HTERT RPE-1 (cell line): ENCODE data around the gene KIF4A.
"Not testable (repeated sequence)": the region's sequence is repeated elsewhere in the genome, so short reads cannot be mapped to it uniquely, and the experiment has no call there.

Experiments used
- in situ Hi-C: fragments of 300-500 bp; cut with MboI; formaldehyde crosslinking; loops from 4 replicates; pipeline ENCODE4 v1.14.3; 2020; ENCODE audit warnings: low sequenced_read_pairs

Gene KIF4A

DNA sequence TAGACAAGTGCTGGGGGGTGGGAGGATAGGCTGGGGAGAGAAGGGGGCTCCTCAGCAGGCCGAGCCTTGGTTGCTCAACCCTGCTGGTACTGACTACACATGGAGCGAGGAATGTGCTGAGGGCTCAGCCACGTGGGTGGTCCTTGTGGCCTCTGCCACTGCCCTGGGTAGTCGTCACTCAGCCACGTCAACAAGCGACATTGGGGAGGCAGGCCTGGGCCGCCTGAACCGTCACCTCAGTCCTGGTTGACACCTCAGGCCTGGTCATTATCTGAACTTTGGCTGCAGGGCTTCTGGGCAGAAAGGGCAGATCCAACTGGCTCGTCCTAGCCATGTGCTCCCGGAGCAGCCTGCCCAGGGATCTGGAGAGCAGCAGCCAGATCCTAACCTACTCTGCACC lies 70.5 kb downstream of the KIF4A start:
- in situ Hi-C loops: no loop called here

DNA sequence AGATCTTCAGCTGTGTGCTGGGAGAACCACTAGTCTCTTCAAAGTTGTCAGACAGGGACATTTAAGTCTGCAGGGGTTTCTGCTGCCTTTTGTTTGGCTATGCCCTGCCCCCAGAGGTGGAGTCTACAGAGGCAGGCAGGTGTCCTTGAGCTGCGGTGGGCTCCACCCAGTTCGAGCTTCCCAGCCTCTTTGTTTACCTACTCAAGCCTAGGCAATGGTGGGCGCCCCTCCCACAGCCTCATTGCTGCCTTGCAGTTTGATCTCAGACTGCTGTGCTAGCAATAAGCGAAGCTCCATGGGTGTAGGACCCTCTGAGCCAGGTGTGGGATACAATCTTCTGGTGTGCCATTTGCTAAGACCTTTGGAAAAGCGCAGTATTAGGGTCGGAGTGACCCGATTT lies 78.8 kb downstream of the KIF4A start:
- in situ Hi-C loops: not testable (repeated sequence)

DNA sequence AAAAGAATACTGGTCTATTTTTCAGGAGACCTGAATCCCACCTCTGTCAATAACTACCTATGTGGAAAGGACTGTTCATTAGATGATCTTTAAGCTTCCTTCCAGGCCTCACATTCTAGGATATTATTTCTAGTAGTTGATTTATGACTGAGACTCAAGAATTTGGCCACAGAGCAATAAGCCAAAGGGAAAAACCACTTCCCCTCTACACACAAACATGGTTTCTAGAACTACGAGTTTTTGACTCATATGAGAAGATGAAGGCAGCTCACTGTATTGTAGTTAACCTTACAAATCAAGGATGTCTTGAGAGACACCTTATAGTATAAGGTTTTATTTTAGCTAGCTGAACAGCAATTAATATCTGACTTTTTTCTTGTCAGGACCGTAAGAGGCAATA lies 96.3 kb downstream of the KIF4A start:
- in situ Hi-C loops: no loop called here

DNA sequence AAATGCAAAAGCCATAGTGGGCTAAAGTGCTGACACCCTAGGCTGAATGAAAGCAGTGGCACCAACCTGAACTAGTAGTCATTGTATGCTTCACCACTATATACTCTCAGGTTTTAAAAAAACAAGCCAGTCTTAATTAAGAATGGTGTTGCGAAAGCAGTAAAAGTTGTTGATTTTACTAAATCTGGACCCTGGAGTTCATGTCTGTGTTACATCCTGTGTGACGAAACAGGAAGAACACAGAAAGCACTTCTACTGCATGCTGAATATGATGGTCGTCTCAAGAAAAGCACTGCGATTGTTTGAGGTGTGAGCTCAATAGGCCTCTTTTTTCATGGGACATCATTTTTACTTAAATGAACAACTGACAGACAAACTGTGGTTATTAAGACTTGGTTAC lies 109.0 kb downstream of the KIF4A start:
- in situ Hi-C loops: no loop called here

DNA sequence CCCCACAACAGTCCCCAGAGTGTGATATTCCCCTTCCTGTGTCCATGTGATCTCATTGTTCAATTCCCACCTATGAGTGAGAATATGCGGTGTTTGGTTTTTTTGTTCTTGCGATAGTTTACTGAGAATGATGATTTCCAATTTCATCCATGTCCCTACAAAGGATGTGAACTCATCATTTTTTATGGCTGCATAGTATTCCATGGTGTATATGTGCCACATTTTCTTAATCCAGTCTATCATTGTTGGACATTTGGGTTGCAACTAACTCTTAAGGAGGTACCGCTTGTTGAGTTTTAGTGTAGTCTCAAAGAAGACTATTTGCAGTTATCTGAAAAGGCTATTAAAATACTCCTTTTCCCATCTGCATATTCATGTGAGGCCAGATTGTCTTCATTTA lies 110.3 kb downstream of the KIF4A start:
- in situ Hi-C loops: not testable (repeated sequence)

DNA sequence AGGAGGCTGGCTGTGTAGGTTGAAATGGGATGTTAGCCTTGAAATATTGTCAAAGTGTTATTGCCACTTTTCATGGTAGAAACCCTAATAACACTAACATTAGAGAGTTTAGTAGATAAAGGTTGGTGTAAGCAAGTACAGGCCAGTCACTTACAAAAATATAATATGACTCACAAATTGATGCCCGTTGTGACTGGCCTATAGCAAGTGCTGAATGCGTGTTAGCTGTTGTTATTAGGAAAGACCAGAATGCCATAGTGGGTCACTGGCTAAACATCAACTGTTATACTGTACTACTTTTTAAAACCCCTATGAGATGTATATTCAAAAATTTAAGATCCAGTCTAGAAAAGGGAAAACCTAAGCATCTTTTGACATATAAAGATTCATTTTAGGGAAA lies 112.8 kb downstream of the KIF4A start:
- in situ Hi-C loops: no loop called here

DNA sequence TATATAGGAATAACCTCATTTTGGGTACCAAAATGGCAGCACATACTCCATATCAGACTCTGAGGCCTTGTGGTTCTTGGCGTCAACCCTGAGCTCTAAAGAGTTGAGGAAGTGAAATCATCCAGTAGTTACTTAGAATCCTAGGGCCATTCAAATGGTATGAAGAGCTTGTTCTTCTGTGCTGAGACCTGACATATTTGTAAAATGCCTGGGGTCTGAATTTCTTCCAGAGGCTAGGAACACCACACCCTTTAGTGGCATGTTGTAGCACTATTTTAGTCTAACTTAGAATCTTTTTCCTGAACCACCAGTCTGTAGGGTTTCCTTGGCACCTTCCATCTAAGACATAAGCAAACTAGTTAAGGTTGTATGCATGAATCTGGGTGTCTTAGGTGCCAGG lies 115.1 kb downstream of the KIF4A start:
- in situ Hi-C loops: no loop called here

DNA sequence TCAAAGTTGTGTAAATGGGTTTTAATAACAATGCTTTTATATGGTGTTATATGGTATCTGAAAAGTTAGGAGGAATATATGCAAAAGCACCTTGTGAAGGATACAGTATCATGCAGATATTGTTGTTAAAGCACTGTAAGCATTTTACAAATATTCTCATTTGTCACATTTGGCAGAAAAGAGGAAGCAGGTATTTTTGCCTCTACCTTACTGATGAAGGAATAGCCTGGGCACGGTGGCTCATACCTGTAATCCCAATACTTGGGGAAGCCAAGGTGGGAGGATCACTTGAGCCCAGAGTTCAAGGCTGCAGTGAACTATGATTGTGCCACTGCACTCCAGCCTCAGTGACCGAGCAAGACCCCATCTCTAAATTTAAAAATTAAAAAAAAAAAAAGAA lies 121.0 kb downstream of the KIF4A start:
- in situ Hi-C loops: no loop called here

DNA sequence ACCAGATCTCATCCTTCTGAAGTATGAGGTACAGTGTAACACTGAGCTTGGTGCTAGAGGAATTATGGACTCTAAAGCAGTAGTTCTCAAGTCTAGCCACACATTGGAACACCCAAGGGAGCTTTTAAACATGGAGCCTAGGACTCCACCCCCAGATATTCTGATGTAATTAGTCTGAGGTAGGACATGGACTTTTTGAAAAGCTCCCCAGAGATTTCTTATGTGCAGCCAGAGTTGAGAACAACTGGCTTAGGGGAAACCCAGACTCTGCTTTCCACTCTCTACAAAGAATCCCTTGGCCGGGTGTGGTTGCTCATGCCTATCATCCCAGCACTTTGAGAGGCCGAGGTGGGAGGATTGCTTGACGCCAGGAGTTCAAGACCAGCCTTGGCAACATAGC lies 121.6 kb downstream of the KIF4A start:
- in situ Hi-C loops: no loop called here

DNA sequence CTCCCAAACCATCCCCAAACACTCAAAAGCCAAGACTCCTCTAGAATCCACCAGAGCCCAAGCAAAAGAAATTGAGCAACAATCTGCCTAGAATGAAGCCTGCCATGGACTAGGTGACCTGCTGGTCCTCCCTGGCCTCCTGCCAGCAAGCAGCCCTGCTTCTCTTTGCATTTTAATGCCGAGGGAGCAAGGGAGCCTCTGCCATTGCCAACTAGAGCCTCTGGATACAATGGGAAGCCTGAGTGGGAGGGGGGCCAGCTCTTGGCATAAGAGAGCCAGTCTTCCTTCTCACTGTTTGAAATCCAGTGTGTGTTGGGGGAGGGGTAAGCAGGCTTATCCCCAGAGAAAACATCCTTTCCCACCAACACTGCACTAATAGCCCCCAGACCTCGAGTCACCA lies 131.7 kb downstream of the KIF4A start:
- in situ Hi-C loops: no loop called here

DNA sequence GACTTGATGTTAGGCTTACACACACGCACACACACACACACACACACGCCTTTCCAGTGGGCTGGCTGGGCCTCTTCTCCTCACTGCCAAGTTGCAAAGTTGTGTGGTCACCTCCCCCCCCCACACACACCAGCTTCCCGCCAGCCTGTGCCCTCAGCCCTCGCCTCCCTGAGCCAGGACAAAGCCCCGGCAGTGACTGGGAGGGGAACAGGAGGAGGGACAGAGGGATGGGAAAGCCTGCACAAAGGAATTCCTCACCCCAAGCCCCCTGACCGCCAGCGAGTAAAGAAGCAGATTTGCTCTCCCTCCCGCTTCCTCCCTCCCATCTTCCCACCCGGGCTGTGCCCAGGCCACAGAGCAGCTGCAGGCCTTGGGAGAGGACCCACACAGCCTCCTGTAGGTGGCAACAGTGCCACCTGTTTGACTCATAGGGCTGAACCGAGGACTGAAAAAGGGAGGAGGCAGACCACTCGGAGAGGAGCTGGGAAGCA lies 133.0 kb downstream of the KIF4A start, which contains the start of gene GDPD2:
TSS of gene GDPD2 (plus strand) at position 464 of the 491 bp plus-strand sequence. CDS start 1,671 bp downstream, outside the sequence.
- in situ Hi-C loops: no loop called here

DNA sequence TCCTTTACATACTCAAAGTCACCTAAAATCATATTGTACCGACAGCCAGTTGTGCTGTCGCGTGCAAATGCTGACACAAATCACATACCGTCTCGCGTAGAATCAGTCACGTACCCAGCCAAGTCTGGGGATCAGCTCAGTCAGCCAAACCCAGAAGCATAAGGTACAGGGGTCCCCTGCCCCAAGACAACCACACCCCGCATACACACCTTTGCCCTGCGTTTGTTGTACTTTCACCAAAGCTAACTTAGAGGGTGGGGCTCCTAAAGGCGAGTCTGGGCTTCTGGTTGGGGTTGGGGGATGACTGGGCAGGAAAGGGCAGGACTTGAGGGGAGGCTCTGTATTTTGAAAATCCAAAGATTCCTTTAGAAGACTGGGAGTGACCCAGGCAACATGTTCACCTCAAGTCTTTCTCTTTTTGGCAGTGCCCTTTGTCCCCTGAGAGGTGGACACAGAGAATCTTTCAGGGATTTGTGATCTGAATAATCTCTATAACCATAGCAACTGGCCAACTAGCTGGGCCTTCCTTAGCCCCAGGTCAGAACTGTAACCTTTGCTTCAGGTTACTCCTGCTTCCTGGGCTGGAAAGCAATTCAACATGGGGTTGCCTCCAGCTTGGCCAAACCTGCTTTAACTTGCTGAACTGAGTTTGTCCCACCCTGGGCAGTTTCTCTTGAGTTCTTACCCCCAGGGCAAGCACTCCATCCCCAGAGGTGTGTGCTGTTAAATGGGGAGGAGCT lies 134.2 kb downstream of the KIF4A start:
- in situ Hi-C loops: no loop called here

DNA sequence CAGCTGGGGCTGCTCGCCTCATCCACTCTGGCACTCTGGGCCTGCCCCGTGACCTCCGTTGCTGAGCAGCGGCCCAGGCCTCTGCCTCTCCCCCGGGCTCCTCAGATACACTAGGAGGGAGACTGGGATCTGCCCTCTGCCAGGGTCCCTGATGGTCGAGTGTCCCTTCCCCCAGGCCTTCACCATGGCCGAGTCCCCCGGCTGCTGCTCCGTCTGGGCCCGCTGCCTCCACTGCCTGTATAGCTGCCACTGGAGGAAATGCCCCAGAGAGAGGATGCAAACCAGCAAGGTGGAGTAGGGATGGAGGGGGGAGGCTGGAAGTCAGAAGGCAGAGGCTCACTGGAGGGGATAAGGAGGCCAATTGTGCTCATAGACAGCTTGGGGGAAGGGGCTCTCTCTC lies 134.9 kb downstream of the KIF4A start:
- in situ Hi-C loops: no loop called here

DNA sequence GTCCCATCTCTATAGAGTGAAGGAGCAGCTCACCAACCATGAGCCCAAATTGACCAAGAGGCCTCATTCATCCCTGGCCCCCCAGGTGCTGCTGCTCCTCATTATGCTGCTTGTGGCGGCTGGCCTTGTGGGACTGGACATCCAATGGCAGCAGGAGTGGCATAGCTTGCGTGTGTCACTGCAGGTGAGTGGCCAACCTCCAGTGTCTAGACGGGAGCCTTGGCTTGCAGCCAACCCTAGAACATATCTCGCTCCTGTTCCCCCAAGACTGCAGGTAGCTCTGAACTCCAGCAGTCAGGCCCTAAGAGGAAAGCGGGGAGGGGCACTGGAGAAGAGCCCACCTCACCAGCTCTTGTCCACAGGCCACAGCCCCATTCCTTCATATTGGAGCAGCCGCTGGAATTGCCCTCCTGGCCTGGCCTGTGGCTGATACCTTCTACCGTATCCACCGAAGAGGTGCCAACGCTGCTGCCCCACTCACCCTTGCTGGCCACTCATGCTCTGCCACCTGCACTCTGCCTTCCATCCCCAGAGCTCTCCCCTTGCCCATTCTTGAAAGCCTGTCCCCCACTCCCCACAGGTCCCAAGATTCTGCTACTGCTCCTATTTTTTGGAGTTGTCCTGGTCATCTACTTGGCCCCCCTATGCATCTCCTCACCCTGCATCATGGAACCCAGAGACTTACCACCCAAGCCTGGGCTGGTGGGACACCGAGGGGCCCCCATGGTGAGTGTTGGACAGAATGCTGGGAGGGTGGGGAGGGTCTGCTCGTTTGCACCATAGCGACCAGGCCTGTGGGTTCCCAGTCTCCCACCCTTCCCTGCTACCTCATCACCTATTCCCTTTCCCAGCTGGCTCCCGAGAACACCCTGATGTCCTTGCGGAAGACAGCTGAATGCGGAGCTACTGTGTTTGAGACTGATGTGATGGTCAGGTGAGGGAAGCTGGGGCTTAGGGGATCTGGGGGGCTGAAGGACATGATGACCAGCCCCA lies 136.7 kb downstream of the KIF4A start:
- in situ Hi-C loops: no loop called here

DNA sequence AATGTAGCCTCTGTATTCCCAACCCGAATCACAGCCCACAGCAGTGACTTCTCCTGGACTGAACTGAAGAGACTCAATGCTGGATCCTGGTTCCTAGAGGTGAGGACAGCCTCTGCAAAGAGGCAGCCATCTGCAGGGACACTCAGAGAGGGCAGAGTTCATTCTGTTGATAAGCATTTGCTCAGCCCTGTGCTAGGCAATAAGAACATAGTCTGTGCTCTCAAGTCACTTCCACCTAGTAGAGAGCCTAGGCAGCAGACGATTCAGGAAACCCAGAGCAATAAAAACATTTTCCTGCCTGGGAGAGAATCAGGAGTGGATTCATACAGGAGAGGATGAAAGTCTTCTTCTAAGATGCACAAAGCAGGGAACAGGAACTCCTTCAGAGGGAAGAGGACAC lies 137.5 kb downstream of the KIF4A start:
- in situ Hi-C loops: no loop called here

DNA sequence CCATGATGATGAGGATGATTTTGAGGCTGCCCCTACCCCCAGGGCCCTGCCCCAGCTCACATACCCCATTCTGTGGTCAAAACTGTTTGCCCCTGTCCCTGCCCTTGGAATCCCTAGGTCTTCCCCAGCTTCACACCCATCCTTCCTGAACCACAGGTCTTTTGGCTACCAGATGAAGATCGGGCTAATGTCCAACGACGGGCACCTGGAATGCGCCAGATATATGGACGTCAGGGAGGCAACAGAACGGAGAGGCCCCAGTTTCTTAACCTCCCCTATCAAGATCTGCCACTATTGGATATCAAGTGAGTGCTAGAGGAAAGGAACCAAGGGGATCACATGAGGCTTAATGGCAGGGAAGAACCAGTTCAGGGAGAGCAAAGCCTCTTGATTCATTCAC lies 139.9 kb downstream of the KIF4A start:
- in situ Hi-C loops: no loop called here

DNA sequence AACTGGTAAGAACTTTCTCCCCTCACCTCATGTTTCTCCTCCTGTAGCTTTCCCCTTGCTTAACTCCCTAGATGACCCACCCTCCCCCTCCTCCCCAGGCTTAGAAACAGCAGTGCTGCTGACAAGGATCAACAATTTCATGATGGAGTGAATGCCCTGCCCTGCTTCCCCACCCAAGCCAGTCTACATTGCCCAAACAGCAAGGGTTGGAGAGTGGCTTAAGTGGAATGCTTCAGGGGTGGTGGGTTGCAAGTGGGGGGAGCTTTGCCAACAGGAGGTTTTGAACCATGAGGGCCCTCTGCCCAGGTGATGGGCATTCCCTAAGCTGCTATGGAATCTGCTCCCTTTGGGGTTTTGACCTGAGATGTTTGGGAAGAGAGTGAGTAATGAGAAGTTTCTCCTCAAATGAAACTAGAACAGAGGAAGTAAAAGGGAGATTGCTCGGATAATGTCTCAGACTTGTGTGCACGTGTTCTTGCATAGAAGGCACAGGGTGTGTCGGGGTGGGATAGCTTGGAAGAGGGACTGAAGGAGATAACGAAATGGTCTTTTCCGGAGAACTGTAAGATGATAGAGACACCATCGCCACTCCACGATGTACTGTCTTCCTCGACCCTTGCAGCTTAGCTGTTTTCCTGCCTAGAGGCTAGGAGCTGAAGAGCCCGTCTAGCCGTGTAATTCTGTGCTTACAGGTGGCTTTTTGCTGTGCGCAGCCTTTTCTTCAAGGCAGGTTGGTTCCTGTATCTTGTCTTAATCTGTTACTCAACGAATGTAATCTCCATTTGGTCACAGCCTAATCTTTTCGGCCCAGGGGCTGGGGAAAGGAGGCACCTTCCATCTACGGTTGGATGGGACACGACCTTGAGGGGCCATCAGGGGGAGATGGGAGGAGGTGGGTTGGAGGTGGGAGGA lies 143.3 kb downstream of the KIF4A start:
- in situ Hi-C loops: no loop called here

DNA sequence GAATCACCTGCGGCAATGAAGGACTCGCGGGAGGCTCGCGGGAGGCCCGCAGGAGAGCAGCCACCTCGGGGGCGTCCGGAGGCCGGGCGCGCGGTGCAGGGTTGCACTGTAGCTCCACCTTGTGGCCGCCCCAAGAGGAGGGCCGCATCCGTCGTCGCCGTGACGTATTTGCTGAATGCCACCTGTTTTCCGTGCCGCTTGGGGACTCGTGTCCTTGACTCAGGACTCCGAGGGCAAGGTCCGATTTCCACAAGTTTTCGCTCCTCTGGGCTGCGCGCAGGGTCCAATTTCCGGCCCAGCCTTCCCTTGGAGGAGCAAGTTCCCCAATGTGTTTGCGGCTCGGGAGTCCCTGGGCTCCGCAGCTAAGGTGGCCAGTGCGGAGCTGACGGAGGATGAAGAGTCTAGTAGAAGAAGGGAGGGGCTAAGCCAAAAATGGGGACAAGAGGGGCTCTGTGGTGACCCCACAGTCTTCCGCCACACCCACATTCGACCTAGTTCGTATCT lies 144.0 kb downstream of the KIF4A start:
- in situ Hi-C loops: no loop called here

DNA sequence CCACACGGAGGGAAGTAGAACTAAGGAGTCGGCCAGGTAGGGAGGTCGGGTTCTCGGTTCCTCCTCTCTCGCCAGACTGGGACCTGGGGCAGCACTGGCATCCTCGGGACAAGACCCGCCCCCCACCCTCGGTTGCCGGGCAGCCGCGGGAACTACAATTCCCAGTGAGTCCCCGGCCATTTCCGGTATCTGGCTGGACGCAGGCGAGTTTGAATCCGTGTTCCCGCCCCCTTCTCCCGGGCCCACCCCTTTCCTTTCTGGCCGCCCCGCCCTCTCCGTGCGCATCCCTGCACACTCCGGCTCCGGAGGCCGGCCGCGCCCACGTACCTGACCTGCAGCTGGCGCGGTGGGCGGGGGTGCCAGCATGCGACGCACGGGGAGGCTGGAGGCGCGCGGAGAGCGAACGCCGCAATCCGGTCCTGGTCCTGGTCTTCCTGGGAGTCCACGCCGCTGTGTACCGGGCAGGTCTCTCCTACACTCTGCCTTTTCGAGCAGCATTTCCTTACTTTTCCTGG lies 144.5 kb downstream of the KIF4A start:
- in situ Hi-C loops: no loop called here

DNA sequence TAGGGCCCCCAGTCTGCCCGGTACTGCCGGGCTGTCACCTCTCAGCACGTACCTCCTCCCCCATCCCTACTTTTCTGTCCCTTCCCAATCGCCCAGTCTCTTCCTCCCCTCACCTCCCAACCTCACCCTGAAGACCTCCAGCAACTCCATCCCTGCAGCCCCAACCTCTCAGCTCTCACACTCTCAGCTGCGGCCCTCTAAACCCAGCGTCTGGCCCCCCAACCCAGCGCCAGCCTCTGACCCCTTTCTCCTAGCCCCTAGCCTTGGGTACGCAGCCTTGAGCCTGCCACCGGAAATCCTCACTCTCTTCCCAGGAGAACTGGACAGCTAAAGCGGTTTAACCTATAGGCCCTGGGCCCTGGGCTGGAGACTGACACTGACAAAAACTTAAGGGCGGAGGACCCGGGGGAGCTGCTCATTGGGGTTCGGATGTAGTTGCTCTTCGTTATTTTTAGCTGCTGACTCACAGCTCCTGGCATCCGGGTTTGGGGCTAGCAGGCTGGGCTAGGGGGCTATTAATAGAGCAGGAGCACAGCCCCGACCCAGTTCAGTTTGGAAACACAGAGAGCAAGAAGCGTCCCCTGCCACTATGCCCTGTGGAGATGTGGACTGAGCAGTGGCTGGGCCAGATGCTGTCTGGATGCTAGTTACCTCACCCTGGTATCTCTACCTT lies 145.1 kb downstream of the KIF4A start:
- in situ Hi-C loops: no loop called here
